IMR-90 (cell line): Measurements from ENCODE around the gene TMPRSS7.

ENCODE experiments used
- CEBPB ChIP-seq: IDR thresholded peaks from 2 replicates; pipeline ENCODE4 v1.6.1; 2012; ENCODE audit warnings: low read depth, low read length, improper control_type of control experiment
- MXI1 ChIP-seq: IDR thresholded peaks from 2 replicates; pipeline ENCODE4 v1.6.1; 2012; ENCODE audit warnings: low read depth, mild to moderate bottlenecking, low read length, moderate library complexity, borderline replicate concordance
- NFE2L2 ChIP-seq: fragments of 150-350 bp; IDR thresholded peaks from 2 replicates; pipeline ENCODE4 v1.6.1; 2016; ENCODE audit warnings: low read depth, mild to moderate bottlenecking, low read length
- POLR2A ChIP-seq: IDR thresholded peaks from 2 replicates; pipeline ENCODE4 v1.6.1; 2012; ENCODE audit warnings: mild to moderate bottlenecking, low read depth, low read length
- RAD21 ChIP-seq: IDR thresholded peaks from 2 replicates; pipeline ENCODE4 v1.6.1; 2012; ENCODE audit warnings: low read length, improper control_type of control experiment
- RCOR1 ChIP-seq: IDR thresholded peaks from 2 replicates; pipeline ENCODE4 v1.6.1; 2012; ENCODE audit warnings: mild to moderate bottlenecking, low read length, improper control_type of control experiment; ENCODE audit not compliant: insufficient replicate concordance
- SMC3 ChIP-seq: fragments of 150-350 bp; IDR thresholded peaks from 2 replicates; pipeline ENCODE4 v1.6.1; 2016; ENCODE audit warnings: low read depth, mild to moderate bottlenecking, antibody characterized with exemption, low read length, moderate library complexity
- TF ChIP-seq, protein P1 (sequence below): conservative IDR thresholded peaks from 2 replicates; pipeline ENCODE4 v1.5.1; 2012; ENCODE audit warnings: mild to moderate bottlenecking, low read depth, low read length, improper control_type of control experiment

DNA sequence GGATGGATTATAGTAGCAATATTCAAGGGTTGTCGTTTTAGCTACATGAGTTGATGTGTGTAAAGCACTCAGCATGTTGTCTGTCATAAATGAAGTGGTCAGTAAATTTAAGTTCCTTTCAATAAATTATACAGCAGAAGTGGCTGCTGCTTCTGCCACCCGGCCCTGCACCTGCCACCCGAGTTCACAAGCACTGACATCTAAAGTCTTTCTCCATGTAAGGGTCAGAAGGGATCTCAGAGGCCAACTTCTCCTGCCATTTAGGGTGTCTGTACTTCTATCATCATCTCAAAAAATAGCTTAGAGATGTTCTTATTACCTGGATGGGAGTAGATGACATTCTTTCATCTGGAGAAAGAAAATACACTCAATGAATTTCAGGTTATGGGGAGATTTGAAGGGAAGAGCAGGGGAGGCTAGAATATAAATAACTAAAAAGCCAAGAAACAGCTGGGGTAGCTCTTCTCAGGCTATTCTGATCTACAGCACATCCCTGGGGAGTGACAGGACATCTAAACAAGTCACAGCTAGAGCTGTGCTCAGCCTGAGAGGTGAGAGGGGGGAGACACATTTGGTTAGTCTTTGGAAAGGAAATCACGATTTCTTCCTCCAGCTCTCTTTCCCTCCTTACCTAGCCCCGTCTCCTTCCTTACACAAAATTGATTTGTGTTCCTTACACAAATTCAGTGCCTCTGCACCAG lies 90.5 kb downstream of the TMPRSS7 start:
- TF ChIP-seq CEBPB: no peak
- TF ChIP-seq POLR2A: no peak
- TF ChIP-seq SMC3: no peak
- TF ChIP-seq, protein P1, sequence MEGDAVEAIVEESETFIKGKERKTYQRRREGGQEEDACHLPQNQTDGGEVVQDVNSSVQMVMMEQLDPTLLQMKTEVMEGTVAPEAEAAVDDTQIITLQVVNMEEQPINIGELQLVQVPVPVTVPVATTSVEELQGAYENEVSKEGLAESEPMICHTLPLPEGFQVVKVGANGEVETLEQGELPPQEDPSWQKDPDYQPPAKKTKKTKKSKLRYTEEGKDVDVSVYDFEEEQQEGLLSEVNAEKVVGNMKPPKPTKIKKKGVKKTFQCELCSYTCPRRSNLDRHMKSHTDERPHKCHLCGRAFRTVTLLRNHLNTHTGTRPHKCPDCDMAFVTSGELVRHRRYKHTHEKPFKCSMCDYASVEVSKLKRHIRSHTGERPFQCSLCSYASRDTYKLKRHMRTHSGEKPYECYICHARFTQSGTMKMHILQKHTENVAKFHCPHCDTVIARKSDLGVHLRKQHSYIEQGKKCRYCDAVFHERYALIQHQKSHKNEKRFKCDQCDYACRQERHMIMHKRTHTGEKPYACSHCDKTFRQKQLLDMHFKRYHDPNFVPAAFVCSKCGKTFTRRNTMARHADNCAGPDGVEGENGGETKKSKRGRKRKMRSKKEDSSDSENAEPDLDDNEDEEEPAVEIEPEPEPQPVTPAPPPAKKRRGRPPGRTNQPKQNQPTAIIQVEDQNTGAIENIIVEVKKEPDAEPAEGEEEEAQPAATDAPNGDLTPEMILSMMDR: no peak
- TF ChIP-seq RCOR1: no peak
- TF ChIP-seq RAD21: no peak
- no peak for TF ChIP-seq NFE2L2
- TF ChIP-seq MXI1: no peak
